HuH-7.5 (cell line): Measurements from ENCODE around the gene C4orf50.

Experiments used
- DNase-seq: peaks from one replicate; pipeline ENCODE4 v3.0.0; 2011; ENCODE audit warnings: low spot score

The C4orf50 gene

GRCh38 chr4:5889002-5889696 lies 129.1 kb downstream of the C4orf50 start:
- DNase-seq = no peak

- no peak for DNase-seq
These were observed 129.8 kb downstream of the C4orf50 start for GRCh38 chr4:5888222-5889001.

GRCh38 chr4:5887361-5888221 lies 130.6 kb downstream of the C4orf50 start:
- DNase-seq = no peak

- DNase-seq = no peak
These were observed 131.2 kb downstream of the C4orf50 start for GRCh38 chr4:5887011-5887360.

GRCh38 chr4:5885733-5886132 lies 132.5 kb downstream of the C4orf50 start:
- no peak for DNase-seq

GRCh38 chr4:5884796-5885195 lies 133.4 kb downstream of the C4orf50 start:
- DNase-seq = no peak

- DNase-seq = no peak
These were observed 134.3 kb downstream of the C4orf50 start for GRCh38 chr4:5883916-5884315.

- no peak for DNase-seq
These were observed 135.3 kb downstream of the C4orf50 start for GRCh38 chr4:5882947-5883346.

DNA sequence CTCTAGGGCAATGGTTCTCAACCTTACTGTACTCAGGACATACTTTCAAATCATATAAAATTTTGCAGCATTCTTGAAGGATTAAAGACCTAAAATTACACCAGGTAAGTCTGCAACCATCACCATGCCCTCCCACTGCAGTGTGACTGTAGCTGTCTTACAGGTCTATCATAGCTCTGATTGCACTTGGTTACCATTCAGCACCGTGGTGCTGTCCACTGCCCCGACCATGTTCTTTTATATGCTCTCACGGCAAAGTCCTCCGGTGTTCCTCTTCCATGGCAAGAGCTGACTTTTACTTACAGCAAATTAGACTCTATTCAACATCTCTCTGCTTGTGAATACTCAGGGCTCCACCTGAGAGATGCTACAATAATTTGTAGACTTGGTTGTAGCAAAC lies 136.9 kb downstream of the C4orf50 start:
- no peak for DNase-seq

- no peak for DNase-seq
These were observed 139.9 kb downstream of the C4orf50 start for GRCh38 chr4:5878359-5878758.

- DNase-seq = no peak
These were observed 140.8 kb downstream of the C4orf50 start for GRCh38 chr4:5877392-5877791.

- DNase-seq = no peak
These were observed 143.3 kb downstream of the C4orf50 start for GRCh38 chr4:5874811-5875449.

DNA sequence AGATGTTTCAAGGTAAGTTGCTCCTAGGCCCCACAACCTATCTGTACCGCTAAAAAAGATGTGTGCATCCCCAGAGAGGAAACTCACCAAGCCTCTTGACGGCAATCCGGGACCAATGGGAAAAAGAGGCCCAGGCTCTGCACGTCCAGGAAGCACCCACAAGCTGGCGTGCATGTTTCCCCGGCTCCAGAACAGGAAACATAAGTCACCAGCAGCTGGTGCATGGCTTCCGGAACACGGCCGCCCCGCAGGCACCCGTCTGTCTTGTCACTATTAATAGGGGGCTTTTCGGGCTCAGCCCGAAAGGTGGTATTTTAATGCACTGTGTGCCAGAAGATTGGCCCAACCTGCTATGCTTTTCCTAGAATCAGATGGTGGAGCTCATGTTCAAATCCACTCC lies 147.5 kb downstream of the C4orf50 start:
- no peak for DNase-seq

DNA sequence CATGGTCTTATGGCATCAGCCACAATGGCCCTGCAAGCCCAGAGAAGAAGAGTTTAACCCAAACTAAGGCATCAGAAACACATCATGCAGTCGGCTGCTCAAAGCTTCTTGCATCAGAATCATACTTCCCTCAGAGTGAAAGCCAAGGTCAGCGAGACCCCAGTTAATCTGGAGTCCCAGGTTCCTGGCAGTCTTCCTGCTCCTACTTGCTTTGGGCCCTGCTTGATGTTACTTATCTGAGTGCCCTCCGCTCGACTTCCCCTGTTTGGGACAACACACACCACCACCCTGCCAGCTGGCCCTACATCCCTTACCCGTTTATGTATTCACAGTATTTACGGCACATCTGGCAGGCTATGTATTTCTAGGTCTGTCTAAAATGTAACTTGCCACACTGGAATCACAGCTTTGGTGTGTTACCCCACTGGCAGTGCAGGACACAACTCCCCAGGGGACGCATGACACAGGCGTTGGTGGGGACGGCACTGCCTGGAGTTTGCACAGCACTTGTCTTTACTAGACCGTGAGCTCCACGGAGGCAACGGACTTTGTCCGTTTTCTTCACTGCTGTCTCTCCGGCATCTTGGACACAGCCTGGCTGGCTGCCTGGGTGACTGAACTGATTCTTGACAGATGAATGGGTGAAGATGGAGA lies 148.1 kb downstream of the C4orf50 start:
- no peak for DNase-seq

- DNase-seq = no peak
These were observed 150.4 kb downstream of the C4orf50 start for GRCh38 chr4:5867866-5868265.

DNA sequence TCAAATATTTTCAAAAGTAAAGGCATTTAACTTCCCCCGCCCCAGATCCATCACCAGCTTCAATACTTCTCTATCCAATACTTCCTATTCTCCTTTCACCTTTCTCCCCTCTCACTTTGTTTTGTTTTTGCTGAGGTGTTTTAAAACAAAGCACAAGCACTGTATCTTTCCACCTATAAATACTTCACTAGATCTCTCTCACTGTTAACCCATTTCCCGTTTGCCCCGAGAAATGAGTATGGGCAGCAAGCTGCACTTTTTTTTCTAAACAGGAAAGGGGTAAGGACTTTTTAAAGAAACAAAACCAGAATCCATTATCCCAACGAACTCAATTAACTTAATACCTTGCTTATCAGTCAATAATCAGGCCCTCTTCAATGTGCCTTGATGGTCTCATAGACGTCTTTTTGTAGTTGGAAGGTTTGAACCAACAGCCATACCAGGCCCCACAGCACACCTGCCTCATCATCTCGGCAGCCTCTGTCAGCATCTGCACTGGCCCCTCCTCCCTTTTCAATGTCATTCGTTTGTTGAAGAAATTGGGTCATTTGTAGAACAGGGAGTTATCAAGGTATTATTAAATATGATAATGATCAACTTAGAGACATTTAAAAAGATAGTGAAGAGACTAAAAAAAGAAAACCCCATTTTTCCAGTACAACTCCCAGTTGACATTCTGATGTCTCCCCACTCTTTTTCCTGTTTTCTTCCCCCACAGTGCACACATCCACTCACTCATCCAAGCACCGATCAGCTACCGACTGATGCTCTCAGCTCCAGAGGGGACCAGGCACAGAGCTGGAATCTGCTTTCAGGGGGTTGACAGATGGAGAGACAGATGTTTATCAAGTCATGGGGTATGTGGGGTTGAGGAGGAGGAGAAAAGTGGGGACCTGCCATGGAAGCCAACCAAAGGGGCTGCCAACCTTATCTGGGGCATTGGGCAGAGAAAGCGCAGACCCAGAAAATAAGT lies 151.1 kb downstream of the C4orf50 start:
- DNase-seq = no peak

DNA sequence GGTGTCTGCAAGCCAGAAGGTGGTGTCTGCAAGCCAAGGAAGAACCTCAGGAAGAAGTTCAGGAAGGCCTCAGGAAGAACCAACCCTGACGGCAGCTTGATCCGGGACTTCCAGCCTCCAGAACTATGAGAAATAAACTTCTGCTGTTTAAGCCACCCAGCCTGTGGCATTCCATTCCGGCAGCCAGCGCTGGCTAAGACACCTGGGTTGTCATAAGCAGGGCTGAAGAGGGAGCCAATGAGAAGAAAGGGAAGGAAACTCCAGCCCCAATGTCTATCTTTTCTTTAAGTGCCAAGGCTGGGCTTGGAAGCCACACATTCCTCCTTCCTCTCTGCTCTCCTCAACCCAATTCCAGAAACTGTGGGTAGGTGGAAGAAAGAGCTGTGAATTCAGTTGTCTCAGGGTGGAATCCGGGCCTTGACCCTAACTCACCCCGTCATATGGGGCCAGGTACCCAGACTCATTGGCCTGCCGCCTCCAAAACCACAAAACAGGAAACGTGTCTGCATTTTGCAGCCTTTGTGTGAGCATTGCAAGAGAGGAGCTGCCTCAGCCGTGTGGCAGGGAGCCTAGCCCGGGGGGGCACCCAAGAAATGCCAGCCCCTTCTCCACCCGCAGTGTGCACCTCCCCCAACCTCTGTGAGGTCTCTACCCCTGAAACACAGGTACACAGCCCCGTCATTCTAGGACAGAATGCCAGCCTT lies 152.2 kb downstream of the C4orf50 start:
- DNase-seq = no peak

DNA sequence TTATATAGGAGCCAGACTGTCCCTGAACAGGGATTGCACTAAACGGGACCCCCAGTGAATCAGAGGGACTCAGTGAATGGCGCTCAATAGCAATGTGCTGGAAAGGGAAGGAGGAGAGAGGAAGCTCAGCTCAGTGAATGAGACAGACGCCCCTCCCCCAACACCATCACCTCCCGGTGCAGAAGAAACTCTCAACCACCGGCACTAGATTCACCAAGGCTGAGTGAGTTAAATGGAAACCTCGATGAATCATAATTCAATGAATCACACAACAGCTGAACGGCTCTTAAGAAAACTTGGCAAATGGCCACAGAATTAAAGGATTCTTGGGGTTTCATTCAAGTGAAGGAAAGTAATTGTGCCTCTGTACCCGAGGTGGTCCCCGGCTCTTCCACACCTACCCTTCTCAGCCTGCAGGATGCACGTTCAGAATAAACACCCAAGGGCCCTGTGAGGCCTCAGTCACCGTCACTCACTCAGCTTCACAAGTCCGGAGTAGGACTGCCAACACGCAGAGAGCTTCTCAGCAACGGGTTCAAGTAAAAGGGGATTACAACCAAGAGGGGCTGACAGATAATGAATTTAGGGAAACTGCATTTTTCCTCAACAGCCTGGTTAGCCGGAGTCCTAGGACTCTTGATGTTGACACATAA lies 154.6 kb downstream of the C4orf50 start:
- DNase-seq = no peak

- DNase-seq = no peak
These were observed 160.0 kb downstream of the C4orf50 start for GRCh38 chr4:5858020-5858769.
